Activated T-cell treated with anti-CD3 and anti-CD28 coated beads for 24 hours (primary cell): Measurements from ENCODE around the gene ERICH6B.

ENCODE experiments used
- DNase-seq: peaks from one replicate; pipeline ENCODE4 v3.0.0-alpha.2; 2020; ENCODE audit warnings: low read depth

The ERICH6B gene

DNA sequence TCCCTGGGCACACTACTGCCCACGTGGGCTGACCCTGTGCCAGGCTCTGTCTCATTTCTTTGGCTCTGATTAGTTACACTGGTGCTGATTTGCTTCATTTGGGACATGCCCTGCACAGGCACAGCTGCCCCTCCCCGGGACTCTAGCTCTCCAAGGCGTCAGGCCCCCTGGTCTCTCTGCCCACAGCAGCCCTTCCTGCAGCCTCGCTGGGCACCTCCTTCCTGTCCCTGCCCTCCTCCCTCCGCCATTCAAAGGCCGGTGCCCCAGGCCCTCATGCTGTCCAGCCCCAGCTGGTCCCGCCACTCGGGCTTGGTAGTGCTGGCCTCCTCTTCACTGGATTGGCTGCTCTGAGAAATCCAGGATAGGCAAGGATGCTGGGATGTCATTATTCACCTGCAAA lies 73.1 kb downstream of the ERICH6B start:
- DNase-seq = no peak

DNA sequence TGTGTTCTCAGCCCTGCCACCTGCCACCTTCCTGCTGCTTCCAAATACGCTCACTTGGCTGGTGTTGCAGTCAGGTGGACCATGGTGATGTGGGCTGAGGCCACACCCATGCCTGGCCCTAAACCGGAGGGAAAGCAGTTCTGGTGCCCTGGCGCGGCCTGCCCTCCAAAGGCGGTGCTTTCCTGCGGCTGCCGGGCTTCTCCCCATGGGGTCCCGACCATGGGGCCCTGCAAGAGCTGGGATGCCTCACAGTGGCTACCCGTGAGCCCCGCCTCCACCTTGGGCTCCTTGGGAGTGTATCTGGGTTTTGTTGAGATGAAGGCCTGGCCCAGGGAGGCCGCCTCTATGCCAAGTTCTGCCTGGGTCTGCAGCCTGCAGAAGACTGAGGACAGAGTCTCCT lies 73.7 kb downstream of the ERICH6B start:
- DNase-seq = no peak

DNA sequence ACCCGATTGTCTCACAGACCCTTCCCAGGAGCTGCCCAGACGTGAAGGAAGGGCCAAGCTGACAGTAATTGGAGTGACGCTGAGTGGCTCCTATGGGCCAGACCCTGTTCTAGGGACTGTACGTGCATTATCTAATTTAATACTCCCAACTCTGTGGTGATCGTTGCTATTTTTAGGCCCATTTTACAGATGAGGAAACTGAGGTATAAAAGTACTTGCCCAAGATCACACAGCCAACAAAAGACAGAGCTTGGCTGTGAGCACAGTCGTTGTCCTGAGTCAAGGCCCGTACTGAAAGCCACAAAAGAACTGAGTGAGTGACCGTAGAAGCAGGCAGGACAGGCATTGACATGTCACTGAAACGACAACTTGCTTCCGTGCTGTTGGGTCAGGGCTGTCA lies 74.7 kb downstream of the ERICH6B start:
- no peak for DNase-seq

DNA sequence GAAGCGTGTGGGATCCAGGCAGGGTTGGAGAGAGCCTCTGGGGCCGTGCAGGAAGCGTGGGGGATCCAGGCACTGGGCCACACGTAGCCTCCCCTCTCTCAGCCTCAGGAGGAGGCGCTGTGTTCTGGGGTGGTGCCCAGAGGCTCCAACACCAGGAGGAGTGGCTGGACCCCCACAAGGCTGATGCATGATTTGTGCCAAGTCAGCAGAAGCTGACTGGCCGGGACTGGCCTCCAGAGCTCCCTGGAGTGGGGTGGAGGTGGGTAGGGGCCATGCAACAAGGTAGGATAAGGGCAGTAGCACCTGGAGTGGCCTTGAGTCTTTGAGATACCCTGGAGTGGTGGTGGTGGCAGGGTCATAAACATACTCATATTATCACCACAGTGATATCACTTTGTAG lies 75.3 kb downstream of the ERICH6B start:
- no peak for DNase-seq

DNA sequence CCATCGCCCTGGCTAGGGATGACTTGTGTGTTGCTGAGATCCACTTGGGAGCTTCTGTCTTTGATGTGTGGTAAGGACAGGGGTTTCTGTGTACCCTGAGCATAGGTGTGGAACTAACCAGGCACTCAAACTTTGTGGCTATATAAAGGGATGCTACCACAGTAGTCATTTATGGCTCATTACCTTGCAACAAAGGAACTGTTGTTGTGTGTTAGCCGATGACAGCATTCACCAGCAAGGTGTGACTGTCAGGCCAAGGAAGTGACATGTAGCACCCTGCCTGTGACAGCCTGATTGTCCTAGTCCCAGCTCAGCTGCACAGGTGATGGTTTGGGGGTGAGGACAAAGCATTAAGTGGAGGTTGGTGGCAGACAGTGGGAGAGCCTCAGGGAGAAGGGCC lies 77.2 kb downstream of the ERICH6B start:
- no peak for DNase-seq

DNA sequence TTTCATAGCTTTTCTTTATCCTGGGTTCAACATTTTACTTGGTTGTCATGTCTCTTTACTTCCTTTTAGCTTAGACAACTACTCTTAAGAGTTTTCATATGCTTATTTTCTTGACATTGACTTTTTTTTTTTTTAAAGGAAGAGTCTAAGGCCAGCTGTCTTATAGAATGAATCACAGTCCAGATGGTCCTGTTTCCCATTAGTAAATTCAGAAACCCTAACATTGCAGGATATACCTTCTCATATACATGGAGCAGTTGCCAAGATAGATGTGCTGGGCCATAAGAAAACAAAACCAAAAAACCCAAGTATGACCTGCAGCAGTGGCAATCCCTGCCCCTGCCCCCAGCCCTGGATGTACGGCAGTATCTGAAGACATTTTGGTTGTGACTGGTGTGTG lies 78.0 kb downstream of the ERICH6B start:
- DNase-seq = no peak

DNA sequence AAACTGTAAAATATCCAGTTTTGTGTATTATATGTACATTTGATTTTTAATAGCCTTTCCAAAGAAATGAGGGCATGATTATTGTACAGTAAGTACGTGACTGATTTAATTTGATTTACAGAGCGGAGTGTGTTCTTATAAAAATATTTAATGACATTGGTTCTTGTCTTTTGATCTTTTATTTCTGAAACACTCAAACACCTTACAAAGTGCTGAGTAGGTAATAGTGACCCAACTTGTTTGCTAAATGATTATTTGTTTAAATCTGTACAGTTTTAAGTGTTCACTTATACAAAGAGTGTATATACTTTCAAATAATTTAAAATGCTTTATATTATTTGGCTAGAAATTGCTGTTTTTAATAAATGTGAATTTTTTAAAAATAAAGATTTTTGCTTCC lies 79.3 kb downstream of the ERICH6B start:
- no peak for DNase-seq

DNA sequence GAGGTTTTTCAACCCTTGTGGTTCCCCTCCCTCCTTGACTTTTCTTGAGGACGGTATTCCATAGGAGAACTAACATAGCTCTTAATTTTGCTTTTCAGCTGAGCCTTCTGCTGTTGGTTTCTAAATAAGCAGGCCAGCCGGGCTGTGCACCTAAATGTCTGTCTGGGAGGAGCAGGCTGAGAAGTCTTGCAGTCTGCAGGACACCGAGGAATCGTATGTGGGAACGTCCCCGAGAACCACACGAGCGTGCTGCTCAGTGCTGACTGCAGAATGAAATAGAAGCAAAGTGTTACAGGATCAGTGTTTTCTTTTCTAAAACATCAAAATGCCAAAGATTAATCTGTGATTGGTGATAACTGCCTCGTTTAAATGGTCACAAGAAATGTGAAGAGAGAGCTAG lies 80.9 kb downstream of the ERICH6B start:
- DNase-seq = no peak

DNA sequence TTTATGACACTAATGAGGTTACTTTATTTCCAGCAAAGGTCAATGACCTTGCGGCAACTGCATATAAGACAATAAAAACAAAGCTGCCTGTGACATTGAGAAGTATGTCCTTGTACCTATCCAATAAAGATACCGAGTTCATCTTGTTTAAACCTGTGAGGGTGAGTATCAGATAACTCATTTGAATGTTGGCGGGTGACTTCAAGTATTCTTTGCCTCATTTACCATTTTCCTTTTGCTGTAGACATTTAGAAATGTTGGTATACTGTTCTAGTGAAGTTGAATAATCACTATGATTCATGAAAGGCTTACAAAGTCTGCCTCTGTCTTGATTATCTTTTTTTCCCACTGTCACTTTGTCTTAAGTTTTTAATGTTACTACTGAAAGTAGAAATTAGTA lies 85.8 kb downstream of the ERICH6B start:
- DNase-seq = no peak

DNA sequence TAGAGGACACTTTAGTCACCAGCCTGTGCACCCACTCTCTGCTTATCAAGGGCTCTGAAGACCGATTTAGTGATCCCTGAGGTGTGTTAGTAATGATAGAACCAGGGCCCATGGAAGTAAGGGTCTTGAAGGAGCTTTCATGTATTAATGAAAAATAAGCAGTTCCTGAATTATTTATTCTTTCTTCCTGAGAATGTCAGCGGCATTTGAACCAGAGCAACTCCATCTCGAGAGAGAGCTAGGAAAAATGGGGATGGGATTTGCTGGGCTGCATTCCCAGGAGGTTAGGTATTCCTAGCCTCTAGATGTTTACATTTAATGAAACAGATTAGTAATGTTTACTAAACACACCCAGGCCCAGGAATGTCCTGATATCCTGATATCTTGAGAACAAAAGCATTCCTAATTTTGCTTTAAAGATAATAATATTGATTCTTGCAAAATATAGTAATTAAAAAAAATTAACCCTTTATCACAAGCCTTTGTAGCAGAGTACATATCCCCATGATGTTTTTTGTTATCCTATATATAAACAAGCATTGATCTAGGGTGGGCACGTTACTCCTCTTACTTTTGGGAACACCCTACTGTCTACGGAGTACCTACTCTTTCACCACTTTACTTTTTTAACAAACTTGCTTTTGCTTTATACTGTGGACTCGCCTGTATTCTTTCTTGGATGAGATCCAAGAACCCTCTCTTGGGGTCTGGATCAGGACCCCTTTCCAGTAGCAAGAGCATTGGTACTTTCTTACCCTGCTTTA lies 87.7 kb downstream of the ERICH6B start:
- DNase-seq = no peak

DNA sequence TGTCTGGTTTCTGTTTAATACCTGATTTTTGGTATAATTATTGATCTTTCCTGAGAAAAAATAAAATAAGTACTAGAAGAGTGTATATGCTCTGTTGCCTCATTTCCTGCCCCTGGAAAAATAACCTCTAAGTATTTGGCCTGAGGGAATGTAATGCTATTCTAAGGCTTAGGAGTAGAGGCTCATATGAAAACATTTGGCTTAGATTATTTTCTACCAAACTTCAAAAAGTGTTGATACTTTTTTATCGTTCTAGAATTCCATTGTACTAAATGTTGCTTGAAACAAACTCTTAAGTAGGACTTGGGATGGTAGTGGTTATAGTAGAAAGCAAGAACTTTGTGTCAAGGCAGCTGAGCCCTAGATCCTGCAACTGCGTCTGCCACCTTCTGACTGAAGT lies 93.0 kb downstream of the ERICH6B start:
- no peak for DNase-seq

DNA sequence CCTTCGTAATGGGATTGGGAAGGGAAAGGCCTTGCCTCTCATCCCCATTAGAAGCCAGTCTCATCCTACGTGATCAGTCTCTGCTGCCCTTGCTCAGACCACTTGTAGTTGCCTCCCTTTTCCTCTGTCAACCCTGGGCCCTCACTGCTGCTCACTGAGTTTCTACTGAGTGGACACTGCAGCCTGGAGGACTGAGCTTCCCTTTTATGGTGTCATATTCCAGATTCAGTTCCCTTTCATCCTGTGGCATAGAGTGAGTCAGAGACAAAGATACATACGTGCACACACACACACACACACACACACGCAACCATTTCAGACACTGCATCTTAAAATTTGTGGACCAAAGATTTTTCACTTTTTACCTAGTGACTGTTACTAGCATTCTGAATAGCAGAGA lies 94.2 kb downstream of the ERICH6B start:
- DNase-seq = no peak

DNA sequence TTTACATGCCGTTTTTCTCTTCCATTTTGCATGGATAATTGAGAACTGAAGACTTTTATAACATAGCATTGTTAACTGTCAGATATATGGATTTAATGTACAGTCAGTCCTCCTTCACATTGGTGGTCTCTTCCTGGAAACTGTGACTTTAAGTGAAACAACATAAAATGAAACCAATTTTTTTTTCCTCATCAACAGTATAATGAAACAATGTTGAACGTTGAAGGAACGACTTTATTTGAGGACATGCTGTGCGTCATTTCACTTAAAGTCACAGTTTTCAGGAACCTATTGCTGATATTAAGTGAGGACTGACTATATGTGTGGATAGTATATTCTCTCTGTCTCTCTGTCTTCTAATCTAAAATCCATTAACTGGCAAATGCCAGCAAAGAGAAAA lies 96.0 kb downstream of the ERICH6B start:
- no peak for DNase-seq

DNA sequence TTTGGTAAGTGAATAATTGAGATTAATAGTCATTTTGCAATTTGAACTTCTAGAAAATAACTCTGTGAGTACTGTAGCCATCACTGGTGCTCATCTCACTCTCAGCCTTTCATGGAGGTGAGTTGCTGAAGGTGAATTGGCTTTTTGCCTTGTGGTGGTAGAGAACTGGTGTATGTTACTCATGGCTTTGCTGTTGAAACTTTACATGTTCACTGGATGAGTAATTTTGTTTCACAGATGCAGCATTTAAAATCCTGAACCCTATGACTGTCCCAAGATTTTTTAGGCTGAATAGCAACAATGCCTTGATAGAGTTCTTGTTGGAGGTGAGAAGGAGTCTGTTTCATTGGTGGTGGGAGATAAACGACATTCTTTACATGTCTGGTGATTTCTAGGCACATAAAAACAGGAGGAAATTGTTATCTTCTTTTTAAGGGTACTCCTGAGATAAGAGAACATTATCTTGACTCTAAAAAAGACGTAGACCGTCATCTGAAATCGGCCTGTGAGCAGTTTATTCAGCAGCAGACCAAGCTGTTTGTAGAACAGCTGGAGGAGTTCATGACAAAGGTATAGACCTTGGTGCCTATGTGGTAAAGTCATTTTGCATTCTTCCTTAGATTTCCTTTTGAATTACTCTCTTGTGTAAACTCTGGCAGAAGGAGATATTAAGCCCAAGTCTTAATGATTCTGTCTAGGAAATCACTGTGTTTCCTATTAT lies 96.9 kb downstream of the ERICH6B start:
- no peak for DNase-seq

DNA sequence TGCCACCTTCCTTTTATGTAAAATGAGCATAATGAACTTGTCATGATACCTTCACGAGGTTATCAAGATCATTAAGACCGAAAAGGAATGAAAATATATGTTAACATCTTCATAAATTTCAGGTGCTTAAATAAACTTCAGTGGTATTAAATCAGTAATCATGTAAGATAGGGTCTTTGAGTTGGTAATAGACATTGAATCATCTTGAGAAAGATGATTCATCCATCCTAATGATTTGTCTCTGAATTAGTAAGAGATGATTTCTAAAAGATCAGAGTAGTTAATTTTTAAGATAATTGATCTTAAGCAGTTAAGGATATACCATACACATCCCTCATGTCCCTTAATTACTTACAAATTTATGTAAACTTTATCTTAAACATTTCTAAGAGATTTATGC lies 98.8 kb downstream of the ERICH6B start:
- no peak for DNase-seq

DNA sequence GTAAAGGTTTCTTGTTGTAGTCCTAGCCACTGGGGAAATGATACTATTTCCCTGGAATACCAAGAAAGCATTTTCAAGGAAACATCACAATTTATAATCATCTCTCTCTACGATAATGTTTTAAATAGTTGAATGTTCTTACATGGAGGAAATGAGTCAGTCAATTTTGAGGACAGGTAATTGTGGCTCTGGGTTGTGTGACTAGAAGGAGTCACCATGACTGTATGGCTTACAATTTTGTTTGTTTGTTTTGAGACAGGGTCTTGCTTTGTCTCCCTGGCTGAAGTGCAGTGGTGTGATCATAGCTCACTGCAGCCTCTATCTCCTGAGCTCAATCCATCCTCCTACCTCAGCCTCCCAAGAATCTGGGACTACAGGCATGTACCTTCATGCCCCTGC lies 103.4 kb downstream of the ERICH6B start:
- DNase-seq = no peak

DNA sequence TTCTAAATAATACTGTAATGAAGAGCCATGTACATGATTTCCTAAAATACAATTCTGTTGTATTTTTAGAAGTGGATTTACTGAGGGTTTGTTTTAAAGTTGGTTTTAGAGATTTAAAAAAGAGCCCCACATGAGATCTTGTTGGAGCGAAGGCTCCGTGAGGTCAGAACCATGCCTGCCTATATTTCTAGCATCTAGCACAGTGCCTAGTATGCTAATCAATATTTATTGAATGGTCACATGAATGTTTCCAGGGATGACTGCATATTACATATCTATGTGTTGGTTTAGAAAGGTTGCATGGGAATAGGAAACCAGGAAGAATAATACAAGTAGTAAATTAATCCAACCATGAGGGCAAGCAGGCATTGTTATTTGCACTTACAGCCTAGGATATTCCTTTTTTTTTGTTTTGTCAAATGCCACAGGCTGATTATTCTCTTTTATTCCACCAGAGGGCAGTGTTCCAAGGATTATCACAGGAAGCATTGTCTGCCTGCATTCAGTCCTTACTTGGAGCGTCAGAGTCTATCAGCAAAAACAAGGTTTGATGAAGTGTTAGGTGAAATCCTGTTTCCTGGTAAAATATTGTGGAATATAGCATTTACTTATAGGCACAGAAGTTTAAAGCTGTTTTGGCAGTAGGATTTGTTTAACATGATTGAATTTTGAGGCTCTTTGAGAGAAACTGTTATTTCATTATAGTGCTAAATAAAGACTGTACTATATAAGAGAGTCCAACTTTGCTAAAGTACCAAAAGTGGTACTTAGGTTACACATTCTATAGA lies 104.0 kb downstream of the ERICH6B start:
- peak; percentile 12 for DNase-seq

DNA sequence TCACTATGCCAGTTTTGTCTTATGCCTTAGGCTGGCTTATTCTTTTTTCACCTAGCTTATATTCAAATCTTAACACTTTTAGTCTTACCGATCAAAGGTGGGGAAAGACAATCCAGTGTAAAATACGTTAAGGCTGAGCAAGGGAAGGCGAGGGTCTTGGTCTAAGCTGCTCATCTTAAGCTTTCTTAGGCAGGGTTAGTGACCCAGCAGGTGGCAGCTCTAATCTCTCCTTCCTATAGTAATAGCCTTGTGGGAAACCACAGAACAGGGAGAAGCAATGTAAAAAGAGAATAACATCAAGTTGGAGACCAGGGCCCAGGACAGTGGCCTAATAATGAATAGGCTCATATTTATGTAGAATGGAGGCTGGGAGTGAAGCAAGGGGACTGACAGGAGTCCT lies 104.9 kb downstream of the ERICH6B start:
- no peak for DNase-seq

DNA sequence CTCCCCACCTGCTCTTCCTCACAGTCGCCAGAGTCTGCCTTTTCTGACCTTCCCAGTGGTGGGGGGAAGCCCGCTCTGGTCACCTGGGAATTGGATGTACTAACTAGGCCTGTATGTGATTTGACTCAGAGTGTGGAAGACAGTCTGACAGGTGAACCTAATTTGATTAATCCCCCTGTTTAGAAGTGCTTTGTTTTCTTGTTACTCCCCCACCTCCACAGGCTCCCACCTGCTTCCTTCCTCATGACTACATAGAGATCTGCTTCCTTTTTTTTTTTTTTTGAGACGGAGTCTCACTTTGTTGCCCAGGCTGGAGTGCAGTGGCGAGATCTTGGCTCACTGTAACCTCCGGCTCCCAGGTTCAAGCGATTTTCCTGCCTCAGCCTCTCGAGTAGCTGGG lies 106.8 kb downstream of the ERICH6B start:
- no peak for DNase-seq

DNA sequence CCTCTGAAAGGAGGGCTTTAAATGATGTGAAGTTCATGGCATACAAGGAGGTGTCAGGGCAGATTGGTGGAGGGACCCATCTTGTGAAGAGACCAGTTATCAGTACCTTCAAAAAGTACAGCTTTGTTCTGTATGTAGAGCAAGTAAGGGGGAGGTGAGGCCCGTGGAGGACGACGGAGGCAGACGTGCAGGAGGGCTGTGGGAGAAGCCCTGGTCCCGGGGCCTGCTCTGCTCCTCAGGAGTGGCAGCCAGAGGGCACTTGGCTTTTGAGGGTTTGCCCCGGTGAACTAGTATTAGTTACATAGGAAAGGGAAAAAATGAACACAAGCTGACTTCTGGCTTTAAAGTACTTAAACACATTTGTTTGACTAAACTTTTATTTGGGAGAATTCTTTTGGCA lies 108.7 kb downstream of the ERICH6B start:
- no peak for DNase-seq

DNA sequence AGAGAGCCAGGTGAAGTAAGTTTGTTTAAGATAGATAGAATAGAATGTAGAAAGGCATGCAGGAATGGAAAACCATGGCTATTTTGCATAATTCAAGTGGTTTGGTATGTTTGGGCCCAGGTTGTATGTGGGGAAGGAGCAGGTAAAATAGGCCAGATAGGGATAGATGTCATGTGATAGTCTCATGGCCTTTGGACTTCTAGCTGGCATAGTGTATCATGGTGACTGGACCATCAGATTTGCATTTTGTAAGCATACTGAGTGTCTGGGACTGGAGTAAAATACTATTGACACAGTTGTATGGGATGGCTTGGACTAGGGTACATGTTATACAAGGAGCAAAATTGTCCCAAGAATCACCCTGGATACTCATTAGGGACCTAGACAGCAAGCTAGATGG lies 111.9 kb downstream of the ERICH6B start:
- DNase-seq = no peak

DNA sequence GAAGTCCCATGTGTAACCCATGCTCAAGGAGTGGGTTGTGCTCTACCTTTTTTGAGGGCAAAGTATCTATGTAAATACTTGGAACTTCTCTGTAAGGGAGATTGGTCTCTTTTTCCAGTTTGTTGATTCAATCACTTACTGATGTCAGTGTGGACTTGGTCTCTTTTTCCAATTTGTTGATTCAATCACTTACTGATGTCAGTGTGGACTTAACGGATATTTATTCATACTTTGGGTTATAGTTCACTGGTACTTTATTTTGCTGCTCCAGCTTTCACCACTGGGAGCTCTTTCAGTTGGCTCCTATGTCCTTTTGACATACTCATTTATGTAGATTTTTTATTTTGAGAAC lies 114.4 kb downstream of the ERICH6B start:
- DNase-seq = no peak

DNA sequence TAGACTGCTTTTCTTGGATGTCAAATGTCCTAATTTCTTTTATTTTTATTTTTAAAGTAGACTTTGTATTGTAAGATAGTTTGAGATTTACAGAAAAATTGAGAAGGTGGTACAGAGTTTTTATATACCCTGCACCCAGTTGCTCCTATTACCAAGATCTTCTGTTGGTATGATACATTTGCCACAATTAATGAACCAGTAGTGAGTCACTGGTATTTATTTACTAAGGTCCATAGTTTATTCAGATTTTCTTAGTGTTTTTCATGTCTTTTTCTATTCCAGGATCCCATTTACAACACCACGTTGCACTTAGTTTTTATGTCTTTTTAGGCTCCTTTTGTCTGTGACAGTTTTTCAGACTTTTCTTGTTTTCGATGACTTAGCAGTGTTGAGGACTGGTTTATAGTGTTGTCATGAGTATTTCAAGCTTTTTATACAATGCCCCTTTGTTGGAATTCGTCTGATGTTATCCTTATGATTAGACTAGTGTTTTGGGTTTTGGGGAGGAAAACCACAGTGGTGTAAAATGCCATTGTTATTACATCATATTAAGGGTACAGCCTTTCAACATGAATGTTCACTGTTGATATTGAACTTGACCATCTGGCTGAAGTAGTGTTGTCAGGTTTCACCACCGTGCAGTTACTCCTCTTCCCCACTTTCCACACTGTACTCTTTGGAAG lies 114.9 kb downstream of the ERICH6B start:
- no peak for DNase-seq
